ENCODE measurements around the gene CARHSP1. TPM values are rescaled to one million over a fixed set of nuclear protein-coding genes. Genes with fewer than 3 reads are reported as not detected.

Gene CARHSP1
- total and polyA plus RNA-seq, 2 of the 8 experiments (the other 6 are each of a cell fraction or from before 2014, with no cell fraction given): 292 to 300 TPM

GRCh38 chr16:8832717-8833105 lies 36.1 kb downstream of the CARHSP1 start:
- TF ChIP-seq CHD2 (IDR thresholded peaks at IDR 0.05; ENCODE audit: low read length) (no peak), TEAD4 (IDR thresholded peaks at IDR 0.05; ENCODE audit: low read depth, low read length) (no peak), MAX (IDR thresholded peaks at IDR 0.05) (peak; percentile 30)
- peaks cover 0 to 12% of the 10 kb centered on the region in 2 experiments; a peak in 1 of 4 replicates for H3K79me2 ChIP-seq (ENCODE audit: control insufficient read depth in 1 of 2, insufficient read depth in 2 of 2, low read length in 2 of 2)
- H4K20me1 ChIP-seq (replicated peaks in 1 of 2; ENCODE audit: control insufficient read depth in 1 of 2, insufficient read depth in 2 of 2, low read length in 2 of 2): no peaks in the 10 kb centered on the region
- H3K18ac ChIP-seq (ENCODE audit: extremely low read depth, low read length): peak overlapping the region; percentile 98
- peak overlapping the region; percentile 61 to 72 for H3K4me2 ChIP-seq (ENCODE audit: insufficient read depth in 1 of 2, low read depth in 2 of 2, low read length in 2 of 2)
- peak overlapping the region; percentile 77 for H2BK20ac ChIP-seq (ENCODE audit: low read length)
- peaks cover 0 to 18% (median 4%) of the 10 kb centered on the region in 4 experiments; a peak in 3 of 8 replicates for H3K36me3 ChIP-seq (ENCODE audit: control insufficient read depth in 2 of 4, insufficient read depth in 4 of 4, low read length in 3 of 4)
- peak overlapping the region; percentile 81; the same call in 1 of the 2 replicates for H4K8ac ChIP-seq (ENCODE audit: extremely low read depth, insufficient read depth, low read length)
- 58% methylated on average over 16 of the region's 16 CpGs; no CpG with 5 or more reads in 1 of the 2 experiments for WGBS, 2 experiments (ENCODE audit: extremely low coverage in 1 of 2, insufficient coverage in 1 of 2, insufficient read length in 1 of 2, insufficient replicate concordance in 2 of 2, low coverage in 1 of 2, low lambda C conversion rate in 2 of 2, missing lambda C conversion rate in 1 of 2)
- DNase-seq (ENCODE audit: low read depth in 1 of 2, low spot score in 2 of 2) (no peak), FAIRE-seq (no peak)
- peaks cover 12 to 25% (median 21%) of the 10 kb centered on the region in 4 experiments for H3K4me1 ChIP-seq (replicated peaks in 1 of 4; ENCODE audit: control insufficient read depth in 3 of 4, insufficient read depth in 4 of 4, low read length in 3 of 4)
- H3K14ac ChIP-seq (ENCODE audit: insufficient read length): peak overlapping the region; percentile 8
- H3K9ac ChIP-seq (replicated peaks in 1 of 4; ENCODE audit: extremely low read depth in 1 of 4, low read depth in 3 of 4, low read length in 3 of 4): peak overlapping the region in 3 of 4 experiments; percentile 59 to 79 (median 76); a peak in 6 of 7 replicates
- H2BK120ac ChIP-seq (replicated peaks; ENCODE audit: low read depth, low read length): peak overlapping the region; percentile 93
- H3K27me3 ChIP-seq (replicated peaks in 1 of 4; ENCODE audit: control insufficient read depth in 3 of 4, extremely low read depth in 1 of 4, insufficient read depth in 3 of 4, low read length in 3 of 4): no peaks in the 10 kb centered on the region
- peak overlapping the region; percentile 97 for H2BK5ac ChIP-seq (ENCODE audit: low read depth, low read length)
- peak overlapping the region; percentile 99; the same call in 1 of the 2 replicates for H2AK5ac ChIP-seq (ENCODE audit: low read depth, low read length)
- no peak overlapping the region for H2BK15ac ChIP-seq (ENCODE audit: low read length)
- no peaks in the 10 kb centered on the region for H3K23me2 ChIP-seq (ENCODE audit: low read depth, low read length)
- H3K4ac ChIP-seq (replicated peaks; ENCODE audit: insufficient read length, low read depth, low read length): peak overlapping the region; percentile 86
- ChIA-PET CTCF (ENCODE audit: partially characterized antibody) (interaction anchor here (1.7 kb wide), 1 partner anchor 42 kb away, joined by 4 read pairs; no protein-coding TSS in a partner anchor), POLR2A (ENCODE audit: partially characterized antibody) (interaction anchor here (0.7 to 5.0 kb wide), 11 partner anchors 10 to 150 kb away, joined by 3 to 54 read pairs (median 12); partner anchors contain the start of genes CARHSP1 and LITAFD)
- peak overlapping the region; percentile 63 for H3K56ac ChIP-seq (replicated peaks; ENCODE audit: insufficient read length, low read depth, low read length)
- H4K91ac ChIP-seq (replicated peaks; ENCODE audit: insufficient read length, low read length): peak overlapping the region; percentile 99
- H3K4me3 ChIP-seq (ENCODE audit: extremely low read depth in 1 of 4, insufficient read depth in 2 of 4, low read depth in 3 of 4, low read length in 4 of 4): peak overlapping the region in 1 of 4 experiments; percentile 36; a peak in 1 of 8 replicates
- H3K23ac ChIP-seq (ENCODE audit: insufficient read length): no peak overlapping the region
- peak overlapping the region; percentile 91 for H2BK12ac ChIP-seq (ENCODE audit: low read depth, low read length)
- H4K5ac ChIP-seq (ENCODE audit: insufficient read length, low read depth, low read length): peak overlapping the region; percentile 98
- H3K9me3 ChIP-seq (ENCODE audit: insufficient read depth in 2 of 2, low read depth in 1 of 2, low read length in 1 of 2): no peaks in the 10 kb centered on the region
- peak overlapping the region; percentile 90 for H3K27ac ChIP-seq (ENCODE audit: low read depth, low read length)
- H2AFZ ChIP-seq (ENCODE audit: low read length): no peak overlapping the region
- H3K79me1 ChIP-seq (ENCODE audit: low read depth, low read length): no peaks in the 10 kb centered on the region; the same call in 1 of the 2 replicates
